ENCODE results near the gene CLPSL1.
"Not testable (repeated sequence)": the region's sequence is repeated elsewhere in the genome, so short reads cannot be mapped to it uniquely, and the experiment has no call there.

Gene CLPSL1, protein sequence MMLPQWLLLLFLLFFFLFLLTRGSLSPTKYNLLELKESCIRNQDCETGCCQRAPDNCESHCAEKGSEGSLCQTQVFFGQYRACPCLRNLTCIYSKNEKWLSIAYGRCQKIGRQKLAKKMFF

GRCh38 chr6:35780719-35781118 is at the start of gene CLPSL1:
Gene CLPSL1 (plus strand): TSS chr6:35781019. CDS start chr6:35781111, 92 bp downstream.
- DNase-seq (ENCODE audit: low read depth in 2 of 2, low spot score in 1 of 2) = no peak

- DNase-seq (ENCODE audit: low read depth in 2 of 2, low spot score in 1 of 2) = peak; percentile 91 to 93
Measured at GRCh38 chr6:35731414-35731735, 49.4 kb upstream of the CLPSL1 start.

- DNase-seq (ENCODE audit: low read depth in 2 of 2, low spot score in 1 of 2) = peak; percentile 86 to 89
Measured at GRCh38 chr6:35731736-35732532, 48.9 kb upstream of the CLPSL1 start.

DNA sequence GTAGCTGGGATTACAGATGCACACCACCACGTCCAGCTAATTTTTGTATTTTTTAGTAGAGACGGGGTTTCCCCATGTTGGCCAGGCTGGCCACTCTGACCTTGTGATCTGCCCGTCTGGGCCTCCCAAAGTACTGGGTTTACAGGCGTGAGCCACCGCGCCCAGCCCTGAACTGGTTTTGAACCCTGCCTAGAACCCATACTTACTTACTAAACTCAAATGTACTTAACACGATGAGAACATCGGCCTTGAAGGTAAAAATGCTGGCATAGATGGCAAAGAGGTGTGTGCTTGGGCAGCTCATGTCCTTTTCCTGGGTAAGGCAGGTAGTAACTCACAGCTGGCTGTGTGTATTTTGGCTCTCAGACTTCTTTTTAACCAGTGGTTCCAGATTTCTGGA is 47.2 kb upstream of the CLPSL1 start:
- DNase-seq (ENCODE audit: low read depth in 2 of 2, low spot score in 1 of 2) = no peak

DNA sequence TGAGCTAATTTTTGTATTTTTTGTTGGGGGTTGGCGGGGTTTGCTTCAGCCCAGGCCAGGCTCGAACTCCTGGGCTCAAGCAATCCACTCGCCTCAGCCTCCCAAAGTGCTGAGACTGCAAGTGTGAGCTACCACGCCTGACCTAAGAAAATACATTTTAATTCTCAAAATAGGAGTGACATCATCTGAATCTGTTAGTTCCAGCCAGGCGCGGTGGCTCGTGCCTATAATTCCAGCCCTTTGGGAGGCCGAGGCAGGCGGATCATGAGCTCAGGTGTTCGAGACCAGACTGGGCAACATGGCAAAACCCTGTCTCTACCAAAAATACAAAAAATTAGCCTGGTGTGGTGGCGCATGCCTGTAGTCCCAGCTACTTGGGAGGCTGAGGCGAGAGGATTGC is 46.5 kb upstream of the CLPSL1 start:
- DNase-seq (ENCODE audit: low read depth in 2 of 2, low spot score in 1 of 2) = not testable (repeated sequence)

DNA sequence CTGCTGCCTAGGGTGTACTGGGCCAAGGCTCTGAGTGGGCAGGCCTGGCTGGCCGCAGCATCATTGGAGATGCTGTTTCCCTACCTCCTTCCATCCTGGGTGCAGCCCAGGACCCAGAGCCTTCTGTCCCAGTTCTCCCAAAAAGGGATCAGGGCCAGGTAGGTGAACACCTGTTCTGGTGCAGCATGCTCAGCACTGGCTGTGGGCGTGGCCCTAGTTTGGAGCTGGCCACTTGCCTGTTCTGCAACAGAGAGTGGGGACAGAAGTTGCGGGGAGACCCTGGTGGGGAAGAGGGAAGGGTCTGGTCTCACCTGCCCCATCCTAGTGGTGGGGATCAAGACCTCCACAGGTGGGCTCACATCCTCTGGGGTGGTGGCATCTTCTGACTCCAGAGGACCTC is 45.4 kb upstream of the CLPSL1 start:
- DNase-seq (ENCODE audit: low read depth in 2 of 2, low spot score in 1 of 2) = no peak

DNA sequence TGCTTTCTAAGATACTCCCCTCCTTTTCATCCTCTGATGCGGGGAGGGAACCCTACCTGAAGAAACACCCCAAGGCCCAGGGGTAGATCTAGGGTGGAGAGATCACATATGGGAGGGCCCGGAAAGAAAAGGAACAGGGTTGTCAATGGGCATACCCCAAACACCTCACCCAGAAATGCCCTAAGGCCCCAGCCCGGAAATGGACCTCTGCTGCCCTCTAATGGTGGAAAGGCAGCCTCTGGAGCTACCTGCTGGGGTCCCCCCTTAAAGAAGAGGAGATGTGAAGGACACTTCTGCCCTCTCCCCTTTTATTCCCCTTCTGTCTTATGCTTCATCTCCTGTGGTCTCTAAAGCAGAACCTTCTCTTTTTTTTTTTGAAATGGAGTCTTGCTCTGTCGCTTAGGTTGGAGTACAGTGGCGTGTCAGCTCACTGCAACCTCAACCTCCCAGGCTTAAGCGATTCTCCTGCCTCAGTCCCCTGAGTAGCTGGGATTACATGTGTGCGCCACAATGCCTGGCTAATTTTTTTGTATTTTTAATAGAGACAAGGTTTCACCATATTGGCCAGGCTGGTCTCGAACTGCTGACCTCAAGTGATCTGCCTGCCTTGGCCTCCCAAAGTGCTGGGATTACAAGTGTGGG is 44.4 kb upstream of the CLPSL1 start:
- DNase-seq (ENCODE audit: low read depth in 2 of 2, low spot score in 1 of 2) = peak; percentile 70 to 82

GRCh38 chr6:35736982-35737412 is 43.8 kb upstream of the CLPSL1 start, which contains the start of gene ARMC12:
Gene ARMC12 (plus strand): TSS chr6:35737032. CDS start chr6:35737109, 77 bp downstream.
- no peak for DNase-seq (ENCODE audit: low read depth in 2 of 2, low spot score in 1 of 2)

DNA sequence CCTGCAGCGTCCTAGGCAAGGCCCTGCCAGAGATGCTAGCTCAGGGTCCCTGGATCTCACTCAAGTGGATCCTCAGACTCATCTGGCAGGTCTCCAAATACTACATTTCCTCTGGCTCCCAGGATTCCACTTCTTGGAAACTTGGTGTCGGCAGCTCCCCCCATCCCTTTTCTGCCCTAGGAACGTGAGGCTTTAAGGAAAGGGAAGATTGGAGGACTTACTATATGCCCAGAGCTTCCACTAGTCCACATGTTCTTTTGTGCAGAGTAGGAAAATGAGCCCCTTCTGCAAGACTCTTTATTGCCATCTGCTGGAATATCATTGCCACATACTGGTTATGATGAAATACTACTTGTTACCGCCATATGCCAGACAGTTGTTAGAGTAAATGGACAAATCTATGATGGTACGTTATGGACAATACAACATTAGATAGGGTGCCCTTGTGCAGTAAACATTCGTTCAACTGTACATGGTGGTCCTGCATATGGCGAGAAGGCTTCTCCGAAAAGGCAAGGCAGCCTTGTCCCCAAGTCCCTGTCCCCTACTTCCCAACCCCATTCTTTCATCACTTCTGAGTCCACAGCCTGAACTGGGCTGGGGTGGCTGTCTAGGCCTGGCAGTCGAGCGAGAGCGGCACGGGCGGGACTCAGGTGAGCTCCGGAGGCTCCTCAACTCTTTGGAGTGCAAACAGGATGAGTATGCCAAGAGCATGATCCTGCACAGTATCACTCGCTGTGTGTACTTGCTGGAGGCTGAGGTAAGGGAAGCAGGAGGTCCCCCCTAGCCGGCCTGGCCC is 43.2 kb upstream of the CLPSL1 start:
- no peak for DNase-seq (ENCODE audit: low read depth in 2 of 2, low spot score in 1 of 2)

DNA sequence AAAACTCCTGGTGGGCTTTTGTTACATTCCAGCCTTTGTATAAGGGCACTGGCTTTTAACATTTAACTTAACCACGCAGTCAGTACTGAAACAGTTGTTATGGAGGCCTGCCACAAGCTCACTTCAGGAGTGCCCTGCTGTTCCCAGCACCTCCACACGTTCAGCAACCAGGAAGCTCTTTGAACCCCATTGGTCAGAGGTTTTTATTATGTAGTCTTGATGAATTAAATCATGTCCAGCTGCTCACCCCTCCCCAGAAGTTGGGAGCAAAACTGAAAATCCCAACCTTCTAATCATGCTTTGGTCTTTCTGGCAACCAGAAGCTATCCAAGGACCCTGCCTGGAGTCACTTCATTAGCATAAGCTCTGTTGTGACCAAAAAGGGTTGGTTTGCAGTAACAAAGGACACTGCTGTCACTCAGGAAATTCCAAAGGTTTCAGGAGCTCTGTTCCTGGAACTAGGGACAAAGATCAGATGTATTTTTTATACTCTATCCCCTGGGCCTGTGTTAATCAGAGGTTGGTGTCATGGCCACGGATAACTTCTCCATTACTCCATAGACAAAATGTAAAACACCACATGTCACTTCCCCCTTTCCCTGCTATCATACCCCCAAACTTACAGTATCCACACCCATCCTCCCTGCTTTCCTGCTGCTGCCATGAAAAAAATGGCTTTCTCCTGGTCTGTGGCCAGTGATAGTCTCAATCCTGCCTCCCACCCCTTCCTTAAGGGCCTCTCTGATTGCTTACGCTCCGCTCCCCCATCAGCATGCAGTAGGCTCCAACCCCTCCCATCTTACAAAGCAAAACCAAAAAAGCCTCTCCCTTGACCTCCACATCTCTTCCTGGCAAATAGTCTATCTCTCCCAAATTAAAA is 40.9 kb upstream of the CLPSL1 start:
- no peak for DNase-seq (ENCODE audit: low read depth in 2 of 2, low spot score in 1 of 2)

DNA sequence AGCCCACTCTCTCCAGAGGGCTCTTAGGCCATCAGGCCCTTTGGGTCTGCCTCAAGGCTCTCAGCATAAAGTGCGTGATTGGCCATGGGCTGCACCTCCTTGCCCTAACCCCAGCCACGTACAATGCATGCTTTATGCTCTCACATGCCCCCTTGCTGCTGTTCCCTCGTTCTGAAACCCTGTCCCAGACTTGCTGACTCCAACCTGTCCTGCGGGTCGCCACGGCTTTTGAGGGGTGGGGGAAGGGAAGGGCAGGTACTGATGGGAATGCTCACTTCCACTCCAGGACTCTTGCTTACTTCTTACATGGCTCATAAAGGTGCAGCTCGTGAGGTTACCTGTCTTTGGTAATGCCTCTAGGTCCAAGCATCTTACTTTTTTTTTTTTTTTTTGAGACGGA is 38.0 kb upstream of the CLPSL1 start:
- no peak for DNase-seq (ENCODE audit: low read depth in 2 of 2, low spot score in 1 of 2)

DNA sequence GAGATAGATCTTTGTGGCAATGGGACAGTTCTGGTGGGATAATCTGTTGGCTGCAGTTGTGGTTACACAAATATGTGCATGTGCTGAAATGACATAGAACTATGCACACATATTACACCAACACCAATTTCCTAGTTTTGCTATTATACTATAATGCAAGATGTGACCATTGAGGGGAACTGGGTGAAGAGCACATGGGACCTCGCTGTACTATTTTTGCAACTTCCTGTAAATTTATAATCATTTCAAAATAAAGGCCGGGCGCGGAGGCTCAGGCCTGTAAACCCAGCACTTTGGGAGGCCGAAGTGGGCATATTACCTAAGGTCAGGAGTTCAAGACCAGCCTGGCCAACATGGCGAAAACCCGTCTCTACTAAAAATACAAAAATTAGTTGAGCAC is 35.3 kb upstream of the CLPSL1 start:
- DNase-seq (ENCODE audit: low read depth in 2 of 2, low spot score in 1 of 2) = no peak

DNA sequence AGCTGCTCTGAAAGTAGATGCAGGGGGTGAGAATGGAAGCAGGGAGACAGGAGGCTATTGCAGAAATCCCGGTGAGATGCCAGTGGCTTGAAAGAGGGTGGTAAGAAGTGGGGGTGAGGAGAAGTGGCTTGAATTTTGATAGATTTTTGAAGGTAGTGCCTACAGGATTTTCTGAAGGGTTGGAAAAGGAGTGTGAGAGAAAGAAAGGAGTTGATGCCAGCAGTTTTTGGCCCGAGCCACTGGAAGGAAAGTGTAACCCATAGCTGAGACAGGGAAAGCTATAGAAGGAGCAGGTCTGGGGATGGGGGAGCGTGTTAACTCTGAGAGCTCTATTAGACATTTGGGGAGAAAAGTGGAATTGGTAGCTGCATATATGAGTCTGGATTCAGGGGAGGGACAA is 34.3 kb upstream of the CLPSL1 start:
- no peak for DNase-seq (ENCODE audit: low read depth in 2 of 2, low spot score in 1 of 2)

GRCh38 chr6:35747877-35748276 is 32.9 kb upstream of the CLPSL1 start:
- DNase-seq (ENCODE audit: low read depth in 2 of 2, low spot score in 1 of 2) = no peak

GRCh38 chr6:35750557-35750956 is 30.3 kb upstream of the CLPSL1 start:
- DNase-seq (ENCODE audit: low read depth in 2 of 2, low spot score in 1 of 2) = no peak

- DNase-seq (ENCODE audit: low read depth in 2 of 2, low spot score in 1 of 2) = no peak
Measured at GRCh38 chr6:35751594-35751993, 29.2 kb upstream of the CLPSL1 start.

DNA sequence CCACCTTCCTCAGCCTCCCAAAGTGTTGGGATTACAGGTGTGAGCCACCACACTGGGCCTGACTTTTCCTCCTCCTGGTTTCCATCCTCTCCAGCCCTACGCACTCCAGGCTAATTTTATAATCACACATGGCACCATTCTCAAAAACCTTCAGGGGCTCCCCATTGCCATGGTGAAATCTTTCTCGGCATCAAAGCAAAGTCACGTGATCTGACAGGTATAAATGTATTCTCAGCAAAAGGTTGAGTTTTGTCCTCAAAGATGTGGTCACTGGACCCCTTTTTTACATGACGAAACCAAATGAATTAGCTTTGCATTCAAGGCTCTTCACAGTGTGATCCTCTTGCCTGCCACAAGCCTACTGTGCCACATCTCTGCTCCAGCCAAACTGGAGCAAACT is 28.5 kb upstream of the CLPSL1 start:
- no peak for DNase-seq (ENCODE audit: low read depth in 2 of 2, low spot score in 1 of 2)

DNA sequence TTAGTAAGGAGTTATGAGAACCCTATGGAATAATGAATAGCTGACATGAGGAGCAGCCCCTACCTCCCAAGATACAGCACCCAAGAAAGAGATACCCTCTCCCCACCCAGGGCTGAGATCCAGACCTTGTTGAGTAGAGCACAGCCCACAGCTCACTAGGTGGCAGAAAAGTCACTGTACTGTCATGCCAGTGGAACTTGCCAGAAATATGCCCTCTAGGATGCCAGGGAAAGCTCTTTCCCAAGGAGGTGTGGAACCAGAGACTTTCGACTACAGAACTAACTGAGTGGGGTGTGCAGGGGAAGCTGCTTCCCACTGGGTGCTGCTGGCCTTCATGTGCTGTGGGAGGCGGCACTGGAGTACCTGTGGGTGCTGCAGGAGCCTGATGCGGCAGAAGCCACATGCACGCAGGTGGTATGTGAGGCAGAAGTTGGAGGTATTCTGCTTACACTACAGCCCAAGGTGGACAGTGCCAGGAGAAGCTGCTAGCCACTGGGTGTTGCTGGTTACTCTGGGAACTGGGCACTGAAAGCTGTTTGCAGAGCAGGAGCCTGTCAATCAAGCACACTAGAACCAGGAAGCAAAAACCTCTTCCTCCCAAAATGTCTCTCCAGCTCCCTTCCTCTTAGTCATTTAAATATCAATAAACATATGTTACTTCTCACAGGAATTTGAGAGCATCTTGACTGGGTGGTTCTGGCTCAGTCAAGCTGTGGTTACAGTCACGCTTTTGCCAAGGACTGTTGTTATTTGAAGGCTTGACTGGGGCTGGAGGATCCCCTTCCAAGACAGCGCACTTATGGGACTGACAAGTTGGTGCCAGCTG is 26.2 kb upstream of the CLPSL1 start:
- no peak for DNase-seq (ENCODE audit: low read depth in 2 of 2, low spot score in 1 of 2)

- DNase-seq (ENCODE audit: low read depth in 2 of 2, low spot score in 1 of 2) = no peak
Measured at GRCh38 chr6:35755278-35755924, 25.4 kb upstream of the CLPSL1 start.
